NCI-H1694 (cell line): ENCODE results near the gene RPS6KB2.
"Not testable (repeated sequence)": the region's sequence is repeated elsewhere in the genome, so short reads cannot be mapped to it uniquely, and the experiment has no call there.

Experiments
- DNase-seq: peaks from one replicate; lab custom pipeline; 2025; lab: John Stamatoyannopoulos, UW

RPS6KB2 gene

GRCh38 chr11:67466962-67467771 is 38.9 kb downstream of the RPS6KB2 start:
- DNase-seq: no peak

- no peak for DNase-seq
Observed at GRCh38 chr11:67468056-67468455, 39.8 kb downstream of the RPS6KB2 start.

GRCh38 chr11:67468456-67468758 is 40.1 kb downstream of the RPS6KB2 start:
- DNase-seq: no peak

- DNase-seq: peak; percentile 64
Observed at GRCh38 chr11:67468759-67469507, 40.6 kb downstream of the RPS6KB2 start, which contains the start of gene TMEM134. Gene TMEM134 (minus strand): TSS chr11:67469251. CDS start chr11:67469192, 59 bp downstream.

GRCh38 chr11:67469508-67469811 is 41.2 kb downstream of the RPS6KB2 start:
- DNase-seq: no peak

- no peak for DNase-seq
Observed at GRCh38 chr11:67470337-67471002, 42.2 kb downstream of the RPS6KB2 start.

GRCh38 chr11:67472882-67473281 is 44.6 kb downstream of the RPS6KB2 start:
- DNase-seq: no peak

- not testable (repeated sequence) for DNase-seq
Observed at GRCh38 chr11:67476692-67477091, 48.4 kb downstream of the RPS6KB2 start.

- DNase-seq: not testable (repeated sequence)
Observed at GRCh38 chr11:67477344-67478050, 49.2 kb downstream of the RPS6KB2 start.

GRCh38 chr11:67482275-67482826 is 54.1 kb downstream of the RPS6KB2 start:
- no peak for DNase-seq

GRCh38 chr11:67482827-67483798 is 54.8 kb downstream of the RPS6KB2 start, which contains the start of gene AIP:
Gene AIP (plus strand): TSS chr11:67483026. CDS start chr11:67483159, 133 bp downstream.
- DNase-seq: peak; percentile 90

- DNase-seq: no peak
Observed at GRCh38 chr11:67483831-67484665, 55.8 kb downstream of the RPS6KB2 start.

- no peak for DNase-seq
Observed at GRCh38 chr11:67484847-67485311, 56.6 kb downstream of the RPS6KB2 start.
